ENCODE measurements around the gene NBPF12.
A peak's percentile ranks its signal among the peaks of the same experiment; 100 is the strongest.
"Not testable (repeated sequence)": the region's sequence is repeated elsewhere in the genome, so short reads cannot be mapped to it uniquely, and the experiment has no call there.

The NBPF12 gene

GRCh38 chr1:146938242-146938902 is at the start of gene NBPF12:
Gene NBPF12 (plus strand): TSS chr1:146938324. CDS start chr1:146960144, 21,820 bp downstream.
- DNase-seq, result peak; percentile 73 to 76

- DNase-seq, result not testable (repeated sequence)
Measured at GRCh38 chr1:146891355-146891754, 46.8 kb upstream of the NBPF12 start.

GRCh38 chr1:146892331-146892730 is 45.8 kb upstream of the NBPF12 start:
- not testable (repeated sequence) for DNase-seq

DNA sequence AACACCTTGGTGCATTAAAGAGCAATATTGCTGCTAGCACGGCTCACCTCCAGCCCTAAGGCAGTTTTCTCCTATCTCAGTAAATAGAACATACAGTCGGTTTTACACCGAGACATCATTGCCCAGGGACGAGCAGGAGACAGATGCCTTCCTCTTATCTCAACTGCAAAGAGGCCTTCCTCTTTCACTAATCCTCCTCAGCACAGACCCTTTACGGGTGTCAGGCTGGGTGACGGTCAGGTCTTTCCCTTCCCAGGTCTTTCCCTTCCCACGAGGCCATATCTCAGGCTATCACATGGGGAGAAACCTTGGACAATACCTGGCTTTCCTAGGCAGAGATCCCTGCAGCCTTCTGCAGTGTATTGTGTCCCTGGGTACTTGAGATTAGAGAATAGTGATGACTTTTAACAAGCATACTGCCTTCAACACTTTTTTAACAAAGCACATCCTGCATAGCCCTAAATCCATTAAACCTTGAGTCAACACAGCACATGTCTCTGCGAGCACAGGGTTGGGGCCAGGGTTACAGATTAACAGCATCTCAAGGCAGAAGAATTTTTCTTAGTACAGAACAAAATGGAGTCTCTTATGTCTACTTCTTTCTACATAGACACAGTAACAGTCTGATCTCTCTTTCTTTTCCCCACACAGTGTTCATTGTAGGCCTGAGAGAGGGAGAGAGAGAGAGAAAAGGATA is 30.4 kb upstream of the NBPF12 start:
- DNase-seq, result not testable (repeated sequence)

DNA sequence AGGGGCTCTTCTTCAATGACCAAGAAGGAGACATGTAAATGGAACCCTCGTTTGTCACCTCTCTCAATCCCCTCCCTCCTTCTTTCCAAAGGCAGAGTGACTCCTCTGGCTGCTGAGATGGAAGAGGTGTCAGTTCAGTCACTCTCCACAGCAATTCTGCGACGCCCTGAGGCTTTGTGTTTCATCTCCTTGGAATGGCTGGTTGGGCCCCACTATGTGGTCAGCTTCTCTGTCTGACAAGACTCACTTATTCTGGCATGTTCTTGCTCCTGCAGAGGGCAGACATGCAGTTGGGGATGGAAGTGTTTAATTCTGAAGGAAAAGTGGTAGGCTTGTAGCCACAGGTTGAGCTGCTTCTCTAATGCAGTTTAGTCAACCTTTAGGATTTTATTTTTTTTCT is 25.1 kb upstream of the NBPF12 start:
- DNase-seq, result not testable (repeated sequence)

GRCh38 chr1:146920811-146921210 is 17.3 kb upstream of the NBPF12 start:
- not testable (repeated sequence) for DNase-seq

- not testable (repeated sequence) for DNase-seq
Measured at GRCh38 chr1:146922614-146923013, 15.5 kb upstream of the NBPF12 start.

GRCh38 chr1:146924106-146924505 is 14.0 kb upstream of the NBPF12 start:
- not testable (repeated sequence) for DNase-seq

GRCh38 chr1:146926413-146926812 is 11.7 kb upstream of the NBPF12 start:
- not testable (repeated sequence) for DNase-seq

GRCh38 chr1:146930225-146930624 is 7.9 kb upstream of the NBPF12 start:
- DNase-seq, result not testable (repeated sequence)

- DNase-seq, result peak in 1 of 2 donors; percentile 1
Measured at GRCh38 chr1:146934390-146935223, 3.5 kb upstream of the NBPF12 start.

DNA sequence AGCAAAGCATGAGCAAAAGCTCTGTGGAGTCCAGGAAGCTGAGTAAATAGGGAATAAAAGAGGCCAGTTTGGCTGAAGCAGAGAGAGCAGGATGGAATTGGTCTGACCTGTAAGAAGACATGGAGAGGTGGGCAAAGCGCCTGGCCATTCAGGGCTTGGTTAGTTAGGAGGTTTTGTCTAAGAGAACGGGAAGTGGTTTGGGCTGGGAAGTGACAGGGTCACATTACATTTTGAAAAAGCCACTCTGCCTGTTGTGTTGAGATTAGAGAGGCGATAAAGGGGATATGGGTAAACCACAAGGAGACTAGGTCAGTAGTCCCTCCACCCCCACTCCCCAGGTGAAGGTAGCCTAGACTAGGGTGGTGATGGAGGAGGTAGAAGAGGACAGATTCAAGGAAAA is 662 bp upstream of the NBPF12 start:
- not testable (repeated sequence) for DNase-seq

DNA sequence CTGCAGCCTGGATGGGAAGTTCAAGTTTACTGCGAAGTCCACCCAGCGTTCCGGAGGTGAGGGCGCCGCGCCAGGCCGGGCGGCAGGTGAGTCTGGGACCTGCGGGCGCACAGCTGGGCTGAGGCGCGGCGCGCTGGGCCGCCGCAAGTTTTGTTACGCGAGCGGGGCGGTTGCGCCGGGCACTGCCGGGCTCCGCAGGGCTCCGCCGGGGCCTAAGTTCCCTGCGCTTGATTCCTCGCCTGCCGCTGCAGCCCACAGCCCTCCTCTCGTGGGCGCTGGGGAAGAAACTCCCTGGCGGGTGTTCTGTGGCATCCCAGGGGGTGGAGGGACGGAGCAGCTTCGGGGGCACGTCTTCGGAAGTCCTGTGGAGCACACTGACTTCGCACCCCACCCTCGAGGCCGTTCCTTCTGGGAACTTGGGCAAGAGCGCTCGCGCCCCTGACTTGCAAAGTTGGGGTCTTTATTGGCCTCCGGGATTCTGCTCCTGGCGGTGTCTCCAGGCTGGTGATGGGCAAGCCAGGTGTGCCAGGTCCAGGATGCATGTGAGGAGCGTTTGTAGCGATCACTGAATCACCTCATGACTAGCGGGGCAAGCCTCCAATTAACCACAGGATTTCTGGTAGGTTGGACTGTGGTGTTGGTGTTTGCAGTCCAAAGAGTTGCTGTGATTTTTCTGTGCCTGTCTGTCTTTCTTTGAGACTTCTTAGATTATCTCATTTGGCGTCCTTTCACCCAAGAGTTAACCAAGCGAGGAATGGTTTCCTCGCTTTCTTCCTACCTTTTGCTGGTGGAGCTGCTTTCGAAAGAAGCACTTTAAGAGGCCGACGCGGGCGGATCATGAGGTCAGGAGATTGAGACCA is 1.0 kb downstream of the NBPF12 start:
- DNase-seq, result peak; percentile 14 to 23

DNA sequence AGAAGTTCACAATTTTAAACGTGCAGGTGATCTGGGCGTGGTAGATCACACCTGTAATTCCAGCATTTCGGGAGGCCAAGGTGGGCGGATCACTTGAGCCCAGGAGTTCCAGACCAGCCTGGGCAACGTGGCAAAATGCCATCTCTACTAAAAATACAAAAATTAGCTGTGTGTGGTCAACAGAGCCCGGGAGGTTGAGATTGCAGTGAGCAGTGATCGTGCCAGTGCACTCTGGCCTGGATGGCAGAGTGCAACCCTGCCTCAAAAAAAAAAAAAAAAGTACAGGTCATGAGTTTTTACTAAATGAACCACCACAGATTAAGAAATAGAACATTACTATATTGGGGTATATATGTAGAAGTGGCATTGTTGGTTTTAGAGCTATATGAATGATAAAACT is 2.2 kb downstream of the NBPF12 start:
- not testable (repeated sequence) for DNase-seq

GRCh38 chr1:146943342-146943886 is 5.3 kb downstream of the NBPF12 start:
- DNase-seq, result not testable (repeated sequence)

DNA sequence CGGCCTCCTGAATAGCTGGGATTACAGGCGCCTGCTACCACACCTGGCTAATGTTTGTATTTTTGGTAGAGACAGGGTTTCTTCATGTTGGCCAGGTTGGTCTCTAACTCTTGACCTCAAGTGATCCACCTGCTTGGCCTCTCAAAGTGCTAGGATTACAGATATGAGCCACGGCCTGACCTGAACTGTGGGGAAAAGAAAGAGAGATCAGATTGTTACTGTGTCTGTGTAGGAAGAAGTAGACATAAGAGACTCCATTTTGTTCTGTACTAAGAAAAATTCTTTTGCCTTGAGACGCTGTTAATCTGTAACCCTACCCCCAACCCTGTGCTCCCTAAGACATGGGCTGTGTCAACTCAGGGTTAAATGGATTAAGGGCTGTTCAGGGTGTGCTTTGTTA is 10.0 kb downstream of the NBPF12 start:
- not testable (repeated sequence) for DNase-seq

DNA sequence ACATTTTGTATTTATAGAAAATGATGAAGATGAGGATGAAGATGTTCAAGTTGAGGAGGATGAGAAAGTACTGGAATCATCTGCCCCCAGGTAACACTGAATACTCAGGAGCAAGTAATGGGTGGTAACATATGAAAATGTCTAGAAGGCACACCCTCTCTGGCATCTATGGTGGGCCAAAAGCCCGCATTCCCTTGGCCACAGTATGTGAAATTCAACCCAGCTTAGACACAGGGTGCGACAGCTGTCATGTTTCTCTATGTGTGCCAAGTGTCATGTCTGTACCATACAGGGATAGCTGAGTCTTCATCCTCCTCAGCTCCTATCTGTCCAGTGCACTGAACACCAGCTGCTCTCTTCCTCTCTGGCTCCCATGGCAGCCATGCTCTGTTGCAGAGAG is 26.2 kb downstream of the NBPF12 start:
- DNase-seq, result not testable (repeated sequence)

DNA sequence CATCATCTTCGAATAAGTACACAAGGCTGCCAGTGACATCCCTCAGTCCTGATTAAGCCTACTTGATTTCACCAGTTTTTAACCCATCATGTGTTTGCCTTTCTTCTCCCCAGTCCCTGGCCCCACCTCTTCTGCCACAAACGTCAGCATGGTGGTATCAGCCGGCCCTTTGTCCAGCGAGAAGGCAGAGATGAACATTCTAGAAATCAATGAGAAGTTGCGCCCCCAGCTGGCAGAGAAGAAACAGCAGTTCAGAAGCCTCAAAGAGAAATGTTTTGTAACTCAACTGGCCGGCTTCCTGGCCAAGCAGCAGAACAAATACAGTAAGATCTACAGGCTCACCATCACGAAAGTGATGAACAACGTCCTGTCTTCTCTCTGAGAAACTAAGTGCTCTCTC is 28.2 kb downstream of the NBPF12 start:
- not testable (repeated sequence) for DNase-seq

DNA sequence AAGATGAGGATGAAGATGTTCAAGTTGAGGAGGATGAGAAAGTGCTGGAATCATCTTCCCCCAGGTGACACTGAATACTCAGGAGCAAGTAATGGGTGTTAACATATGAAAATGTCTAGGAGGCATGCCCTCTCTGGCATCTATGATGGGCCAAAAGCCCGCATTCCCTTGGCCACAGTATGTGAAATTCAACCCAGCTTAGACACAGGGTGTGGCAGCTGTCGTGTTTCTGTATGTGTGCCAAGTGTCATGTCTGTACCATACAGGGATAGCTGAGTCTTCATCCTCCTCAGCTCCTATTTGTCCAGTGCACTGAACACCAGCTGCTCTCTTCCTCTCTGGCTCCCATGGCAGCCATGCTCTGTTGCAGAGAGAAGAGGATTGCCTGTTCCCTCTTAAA is 32.5 kb downstream of the NBPF12 start:
- not testable (repeated sequence) for DNase-seq

DNA sequence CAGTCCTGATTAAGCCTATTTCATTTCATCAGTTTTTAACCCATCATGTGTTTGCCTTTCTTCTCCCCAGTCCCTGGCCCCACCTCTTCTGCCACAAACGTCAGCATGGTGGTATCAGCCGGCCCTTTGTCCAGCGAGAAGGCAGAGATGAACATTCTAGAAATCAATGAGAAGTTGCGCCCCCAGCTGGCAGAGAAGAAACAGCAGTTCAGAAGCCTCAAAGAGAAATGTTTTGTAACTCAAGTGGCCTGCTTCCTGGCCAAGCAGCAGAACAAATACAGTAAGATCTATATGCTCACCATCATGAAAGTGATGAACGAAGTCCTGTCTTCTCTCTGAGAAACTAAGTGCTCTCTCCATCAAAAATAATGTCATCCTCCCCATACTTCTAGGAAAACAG is 34.6 kb downstream of the NBPF12 start:
- not testable (repeated sequence) for DNase-seq

DNA sequence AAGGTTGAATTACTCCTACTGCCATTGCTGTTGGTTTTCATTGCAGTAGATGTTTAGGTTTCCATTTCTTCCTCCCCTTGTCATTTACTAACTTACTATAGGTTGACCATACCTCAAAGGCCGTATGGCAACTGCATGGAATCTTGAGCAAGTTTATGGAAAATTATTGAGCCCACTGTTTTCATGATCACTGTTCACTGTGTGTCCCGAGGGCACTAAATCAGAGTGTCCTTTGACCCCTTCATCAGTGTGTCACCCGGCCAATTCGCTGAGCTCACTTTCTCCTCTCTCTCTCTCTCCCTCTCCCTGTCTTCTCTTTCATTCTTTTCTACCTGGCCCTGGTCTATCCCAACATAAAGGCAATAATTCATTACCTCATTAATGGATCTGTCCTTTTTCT is 47.7 kb downstream of the NBPF12 start:
- not testable (repeated sequence) for DNase-seq

GRCh38 chr1:146986450-146986849 is 48.3 kb downstream of the NBPF12 start:
- DNase-seq, result not testable (repeated sequence)

Measured in activated CD4-positive, alpha-beta T cell treated with anti-CD3 and anti-CD28 coated beads for 4 hours (primary cell).